Activated T-helper 1 cell treated with Interleukin-2 at 50 U/mL for 16 hours (primary cell): Measurements from ENCODE around the gene ZNF263.
"Not testable (repeated sequence)": the region's sequence is repeated elsewhere in the genome, so short reads cannot be mapped to it uniquely, and the experiment has no call there.

Source experiments
- DNase-seq: peaks from one replicate; pipeline ENCODE4 v3.0.0-alpha.2; 2020; ENCODE audit warnings: low read depth

The ZNF263 gene

GRCh38 chr16:3268294-3268693, 15.0 kb upstream of the ZNF263 start:
- DNase-seq: no peak

GRCh38 chr16:3270718-3271117, 12.6 kb upstream of the ZNF263 start:
- DNase-seq: not testable (repeated sequence)

- DNase-seq: not testable (repeated sequence)
Measured at GRCh38 chr16:3271281-3271680, 12.0 kb upstream of the ZNF263 start.

- DNase-seq: no peak
Measured at GRCh38 chr16:3274490-3274889, 8.8 kb upstream of the ZNF263 start.

GRCh38 chr16:3274947-3275346, 8.3 kb upstream of the ZNF263 start:
- DNase-seq: no peak

- no peak for DNase-seq
Measured at GRCh38 chr16:3276679-3277078, 6.6 kb upstream of the ZNF263 start.

- DNase-seq: no peak
Measured at GRCh38 chr16:3281222-3281820, 2.0 kb upstream of the ZNF263 start.

- no peak for DNase-seq
Measured at GRCh38 chr16:3282103-3282729, 1.1 kb upstream of the ZNF263 start.

- no peak for DNase-seq
Measured at GRCh38 chr16:3283543-3284447, 504 bp downstream of the ZNF263 start.

GRCh38 chr16:3285131-3285530, 1.8 kb downstream of the ZNF263 start:
- no peak for DNase-seq

- DNase-seq: no peak
Measured at GRCh38 chr16:3289998-3290673, 6.8 kb downstream of the ZNF263 start.

- no peak for DNase-seq
Measured at GRCh38 chr16:3292604-3293003, 9.3 kb downstream of the ZNF263 start.

GRCh38 chr16:3295209-3295608, 11.9 kb downstream of the ZNF263 start:
- DNase-seq: no peak

GRCh38 chr16:3295783-3296182, 12.5 kb downstream of the ZNF263 start:
- DNase-seq: no peak

GRCh38 chr16:3304370-3304769, 21.1 kb downstream of the ZNF263 start:
- DNase-seq: no peak

- peak; percentile 72 for DNase-seq
Measured at GRCh38 chr16:3305109-3306068, 22.1 kb downstream of the ZNF263 start, which contains the start of the genes TIGD7 and ZNF75A. Gene TIGD7 (minus strand): TSS chr16:3305430. CDS start chr16:3300614, 4,816 bp downstream. Gene ZNF75A (plus strand): TSS chr16:3305497. CDS start chr16:3308429, 2,932 bp downstream.

GRCh38 chr16:3306078-3306477, 22.8 kb downstream of the ZNF263 start:
- DNase-seq: no peak

- no peak for DNase-seq
Measured at GRCh38 chr16:3311496-3311895, 28.2 kb downstream of the ZNF263 start.

- DNase-seq: no peak
Measured at GRCh38 chr16:3317315-3317999, 34.2 kb downstream of the ZNF263 start.

GRCh38 chr16:3321816-3322215, 38.5 kb downstream of the ZNF263 start:
- no peak for DNase-seq
